Endothelial cell of umbilical vein (primary cell): ENCODE data around the gene PAK5. TPM values are rescaled to one million over a fixed set of nuclear protein-coding genes. Genes with fewer than 3 reads are reported as not detected.

Experiments
- BruUV-seq: library from RNA; stranded (reverse); fragments of 400-500 nt; replicated peaks from 2 replicates; lab custom pipeline; 2021; lab: Mats Ljungman, UMichigan
- CTCF ChIA-PET: fragments of 300-600, 350-600 bp; sonication (Branson Sonifier 250); formaldehyde crosslinking; loops from one replicate; lab custom pipeline; 2021; ENCODE audit warnings: antibody characterized with exemption, inconsistent platforms; lab: Charles Lee
- POLR2A ChIA-PET: fragments of 300-600, 350-600 bp; sonication (Branson Sonifier 250); formaldehyde crosslinking; loops from one replicate; lab custom pipeline; 2021; ENCODE audit warnings: antibody characterized with exemption, inconsistent platforms; lab: Charles Lee
- DNase-seq: peaks from one replicate; pipeline ENCODE4 v3.0.0-alpha.2; 2011; ENCODE audit warnings: low read depth, low spot score
- FAIRE-seq: peaks from 2 replicates; lab custom pipeline; 2011; peaks lifted over from hg19 to GRCh38; lab: Jason Lieb, UNC
- H2AFZ ChIP-seq: 2 replicates; pipeline ENCODE4 v1.6.0; 2012; ENCODE audit warnings: low read depth, low read length, control low read depth, inconsistent platforms
- H3K27ac ChIP-seq: 2 replicates; pipeline ENCODE4 v1.5.1; 2011; ENCODE audit warnings: low read depth, mild to moderate bottlenecking, control low read depth, low read length, moderate library complexity; ENCODE audit not compliant: insufficient read depth
- H3K27me3 ChIP-seq, 2 experiments: 2 replicates each; pipeline versions ENCODE4 v1.6.0 to v1.6.1; 2011; ENCODE audit warnings: low read length in 2 of 2, mixed read lengths in 1 of 2; ENCODE audit not compliant: control insufficient read depth in 2 of 2, insufficient read depth in 2 of 2
- H3K36me3 ChIP-seq, 2 experiments: 2 replicates in 1 of 2; 3 replicates in 1 of 2; pipeline ENCODE4 v1.5.1; 2011; ENCODE audit warnings: low read length in 2 of 2, mild to moderate bottlenecking in 1 of 2, moderate library complexity in 1 of 2; ENCODE audit not compliant: control insufficient read depth in 2 of 2, insufficient read depth in 2 of 2; ENCODE audit errors: extremely low read depth in 1 of 2
- H3K4me1 ChIP-seq: 3 replicates; pipeline ENCODE4 v1.5.1; 2011; ENCODE audit warnings: mild to moderate bottlenecking, low read length; ENCODE audit not compliant: control insufficient read depth, insufficient read depth; ENCODE audit errors: extremely low read depth
- H3K4me2 ChIP-seq: 2 replicates; pipeline ENCODE4 v1.6.1; 2011; ENCODE audit warnings: low read length, control low read depth, mixed read lengths; ENCODE audit not compliant: insufficient read depth
- H3K4me3 ChIP-seq, 3 experiments: fragments of 200-600 bp in 1 of 3; sonication (generic), shearing (Covaris generic) in 1 of 3; replicated peaks in 1 of 3; 2 replicates each; pipeline ENCODE4 v1.5.1; 2011 to 2016; ENCODE audit warnings: control low read depth in 3 of 3, low read length in 3 of 3, mild to moderate bottlenecking in 2 of 3, inconsistent platforms in 1 of 3, low read depth in 1 of 3, moderate library complexity in 1 of 3; ENCODE audit not compliant: insufficient read depth in 1 of 3
- H3K79me2 ChIP-seq: 2 replicates; pipeline ENCODE4 v1.6.0; 2012; ENCODE audit warnings: low read length, inconsistent platforms; ENCODE audit not compliant: control insufficient read depth, insufficient read depth
- H3K9ac ChIP-seq: replicated peaks from 2 replicates; pipeline ENCODE3; 2011; ENCODE audit warnings: low read length, control low read depth; ENCODE audit not compliant: insufficient read depth; ENCODE audit errors: extremely low read depth
- H3K9me1 ChIP-seq: replicated peaks from 3 replicates; pipeline ENCODE4 v1.6.0; 2011; ENCODE audit warnings: mild to moderate bottlenecking, low read length; ENCODE audit not compliant: control insufficient read depth, insufficient read depth; ENCODE audit errors: extremely low read depth
- H3K9me3 ChIP-seq: replicated peaks from 2 replicates; pipeline ENCODE4 v1.5.1; 2012; ENCODE audit warnings: low read length, inconsistent platforms; ENCODE audit not compliant: control insufficient read depth, insufficient read depth
- H4K20me1 ChIP-seq: replicated peaks from 2 replicates; pipeline ENCODE3; 2011; ENCODE audit warnings: mild to moderate bottlenecking, low read length; ENCODE audit not compliant: control insufficient read depth, insufficient read depth; ENCODE audit errors: extremely low read depth
- EZH2 ChIP-seq: IDR thresholded peaks from 2 replicates; pipeline ENCODE4 v1.6.1; 2012; ENCODE audit warnings: borderline replicate concordance, low read depth, mild to moderate bottlenecking, moderate library complexity, low read length, inconsistent platforms; ENCODE audit not compliant: severe bottlenecking
- FOS ChIP-seq: IDR thresholded peaks from 2 replicates; pipeline ENCODE4 v1.6.1; 2011; ENCODE audit warnings: mild to moderate bottlenecking, low read length, moderate library complexity, borderline replicate concordance; ENCODE audit not compliant: insufficient read depth
- GATA2 ChIP-seq: IDR thresholded peaks from 2 replicates; pipeline ENCODE4 v1.7.0; 2011; ENCODE audit warnings: low read depth, mild to moderate bottlenecking, moderate library complexity, mixed read lengths, low read length; ENCODE audit not compliant: insufficient read length, insufficient read depth
- JUN ChIP-seq: IDR thresholded peaks from 2 replicates; pipeline ENCODE4 v1.6.1; 2011; ENCODE audit warnings: borderline replicate concordance, low read depth; ENCODE audit not compliant: insufficient read length, insufficient read depth
- MAX ChIP-seq: IDR thresholded peaks from 2 replicates; pipeline ENCODE4 v1.6.1; 2011; ENCODE audit not compliant: insufficient read depth, insufficient read length
- MYC ChIP-seq: IDR thresholded peaks from one replicate; pipeline ENCODE4 v1.6.1; 2011; ENCODE audit warnings: mild to moderate bottlenecking, low read depth, low read length
- POLR2A ChIP-seq: IDR thresholded peaks from 2 replicates; pipeline ENCODE4 v1.6.1; 2012; ENCODE audit warnings: low read depth, mild to moderate bottlenecking, control low read depth, low read length
- POLR2AphosphoS5 ChIP-seq: IDR thresholded peaks from 2 replicates; pipeline ENCODE4 v1.6.1; 2012; ENCODE audit warnings: low read depth, mild to moderate bottlenecking, control low read depth, low read length, moderate library complexity; ENCODE audit not compliant: insufficient read depth
- dilution Hi-C: fragments of 300-500 bp; cut with MboI; formaldehyde crosslinking; loops from one replicate; pipeline ENCODE4 v1.15.0; 2019; ENCODE audit warnings: low sequenced_read_pairs; ENCODE audit not compliant: extremely low pct_ligation_motif_present
- intact Hi-C: fragments of 100-400 bp; cut with micrococcal nuclease; formaldehyde crosslinking; loops from one replicate; pipeline ENCODE4 v1.10.0; 2022
- polyA plus RNA-seq, 4 experiments: library from polyadenylated mRNA; depleted of rRNA in 3 of 4; stranded (reverse) in 3 of 4; unstranded in 1 of 4; fragments of >200 nt; gene quantifications; 2 replicates each; pipeline versions ENCODE4 v1.2.1 to v1.2.3, GENCODE V29; 2011 to 2012; ENCODE audit warnings: missing spikeins in 1 of 4
- total RNA-seq: library from RNA; stranded (reverse); gene quantifications from 2 replicates; pipeline ENCODE4 v1.2.3, GENCODE V29; 2021
- TF ChIP-seq, protein P1 (sequence below), 2 donors: IDR thresholded peaks; 1 replicate in 1 of 2; 2 replicates in 1 of 2; pipeline ENCODE4 v1.5.1; 2011; ENCODE audit warnings: low read length in 2 of 2, mild to moderate bottlenecking in 2 of 2, moderate library complexity in 2 of 2, control low read depth in 1 of 2, inconsistent platforms in 1 of 2, low read depth in 1 of 2; ENCODE audit not compliant: insufficient read depth in 1 of 2; ENCODE audit errors: extremely low read depth in 1 of 2

PAK5 gene
- total and polyA plus RNA-seq, 2 donors (not counting 3 experiments of a cell fraction or from before 2014, with no cell fraction given) = not detected

GRCh38 chr20:9800421-9800820, 38.5 kb downstream of the PAK5 start:
- ChIA-PET POLR2A (no interaction called here), CTCF (no interaction called here)
- BruUV-seq = no TSS peak
- intact Hi-C loops = no loop called here
- H3K9me3 ChIP-seq = no peaks in the 10 kb centered on the region
- no peak overlapping the region for H3K9ac ChIP-seq
- H2AFZ ChIP-seq = no peak overlapping the region
- dilution Hi-C loops = no loop called here
- no peak for DNase-seq
- H3K4me1 ChIP-seq = no peaks in the 10 kb centered on the region
- H3K36me3 ChIP-seq = no peaks in the 10 kb centered on the region
- H3K4me3 ChIP-seq = no peak overlapping the region
- H3K27ac ChIP-seq = no peak overlapping the region
- H3K4me2 ChIP-seq = no peak overlapping the region
- no peaks in the 10 kb centered on the region for H3K27me3 ChIP-seq
- H4K20me1 ChIP-seq = no peaks in the 10 kb centered on the region
- FAIRE-seq = no peak
- no peaks in the 10 kb centered on the region for H3K79me2 ChIP-seq
- TF ChIP-seq MYC (no peak), POLR2A (no peak), JUN (no peak), POLR2AphosphoS5 (no peak), GATA2 (no peak), EZH2 (no peak), FOS (no peak), MAX (no peak)
- TF ChIP-seq, protein P1, sequence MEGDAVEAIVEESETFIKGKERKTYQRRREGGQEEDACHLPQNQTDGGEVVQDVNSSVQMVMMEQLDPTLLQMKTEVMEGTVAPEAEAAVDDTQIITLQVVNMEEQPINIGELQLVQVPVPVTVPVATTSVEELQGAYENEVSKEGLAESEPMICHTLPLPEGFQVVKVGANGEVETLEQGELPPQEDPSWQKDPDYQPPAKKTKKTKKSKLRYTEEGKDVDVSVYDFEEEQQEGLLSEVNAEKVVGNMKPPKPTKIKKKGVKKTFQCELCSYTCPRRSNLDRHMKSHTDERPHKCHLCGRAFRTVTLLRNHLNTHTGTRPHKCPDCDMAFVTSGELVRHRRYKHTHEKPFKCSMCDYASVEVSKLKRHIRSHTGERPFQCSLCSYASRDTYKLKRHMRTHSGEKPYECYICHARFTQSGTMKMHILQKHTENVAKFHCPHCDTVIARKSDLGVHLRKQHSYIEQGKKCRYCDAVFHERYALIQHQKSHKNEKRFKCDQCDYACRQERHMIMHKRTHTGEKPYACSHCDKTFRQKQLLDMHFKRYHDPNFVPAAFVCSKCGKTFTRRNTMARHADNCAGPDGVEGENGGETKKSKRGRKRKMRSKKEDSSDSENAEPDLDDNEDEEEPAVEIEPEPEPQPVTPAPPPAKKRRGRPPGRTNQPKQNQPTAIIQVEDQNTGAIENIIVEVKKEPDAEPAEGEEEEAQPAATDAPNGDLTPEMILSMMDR (IDR thresholded peaks at IDR 0.05; ENCODE audit: extremely low read depth in 1 of 2, insufficient read depth in 1 of 2, low read depth in 1 of 2, low read length in 2 of 2) = no peak
- H3K9me1 ChIP-seq = no peaks in the 10 kb centered on the region
